ENCODE results near the gene GIMD1.

GIMD1 gene

DNA sequence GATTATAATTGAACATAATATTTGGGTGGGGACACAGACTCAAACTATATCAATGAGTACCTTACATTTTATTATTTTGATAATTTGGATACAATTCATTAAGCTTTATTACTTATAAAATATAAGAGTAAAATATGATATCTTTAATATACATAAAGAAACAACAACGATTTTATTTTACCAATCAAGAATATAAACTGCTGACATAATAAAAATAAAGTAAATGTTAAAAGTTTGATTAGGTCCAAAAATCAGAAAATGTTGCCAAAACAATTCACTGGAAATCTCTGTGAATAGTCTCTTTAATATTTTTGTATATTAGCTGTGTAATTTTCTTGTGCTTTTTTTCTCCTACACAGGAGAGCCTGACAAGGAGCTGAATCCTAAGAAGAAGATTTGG is 21.4 kb downstream of the GIMD1 start:
- H3K79me1 ChIP-seq (ENCODE audit: low read length) = no peaks in the 10 kb centered on the region
- no peaks in the 10 kb centered on the region for H3K27me3 ChIP-seq (ENCODE audit: insufficient read depth, low read length, poor library complexity)
- no peak overlapping the region for H2BK15ac ChIP-seq (replicated peaks; ENCODE audit: low read depth)
- H2BK5ac ChIP-seq (ENCODE audit: low read length) = no peak overlapping the region
- H3K79me2 ChIP-seq (ENCODE audit: control insufficient read depth, insufficient read depth, low read length) = no peaks in the 10 kb centered on the region
- no peak overlapping the region for H2BK120ac ChIP-seq (ENCODE audit: low read depth, low read length)
- no peak overlapping the region for H4K5ac ChIP-seq (ENCODE audit: low read length)
- whole genome bisulfite sequencing (ENCODE audit: extremely low coverage, insufficient coverage, low lambda C conversion rate) = no CpG with 5 or more reads among the region's 1 CpG
- no peak overlapping the region for H4K8ac ChIP-seq (ENCODE audit: low read depth, low read length)
- no peak for DNase-seq
- H3K4ac ChIP-seq (ENCODE audit: low read depth, low read length) = no peak overlapping the region
- H3K27ac ChIP-seq (ENCODE audit: low read depth, low read length) = no peak overlapping the region
- no peak overlapping the region for H3K9ac ChIP-seq (ENCODE audit: low read length)
- no peak overlapping the region for H3K18ac ChIP-seq (ENCODE audit: low read length)
- no peak overlapping the region for H2AK5ac ChIP-seq (ENCODE audit: low read length)
- no peak overlapping the region for H3K23ac ChIP-seq (ENCODE audit: low read length)
- H3K4me1 ChIP-seq (ENCODE audit: control insufficient read depth, low read depth, low read length) = no peaks in the 10 kb centered on the region
- H3K4me3 ChIP-seq (ENCODE audit: low read length) = no peak overlapping the region
- no peak overlapping the region for H3K56ac ChIP-seq (ENCODE audit: low read length)
- H3K4me2 ChIP-seq (ENCODE audit: low read length) = no peak overlapping the region
- H3K36me3 ChIP-seq (ENCODE audit: control insufficient read depth, insufficient read depth, low read length) = no peaks in the 10 kb centered on the region

DNA sequence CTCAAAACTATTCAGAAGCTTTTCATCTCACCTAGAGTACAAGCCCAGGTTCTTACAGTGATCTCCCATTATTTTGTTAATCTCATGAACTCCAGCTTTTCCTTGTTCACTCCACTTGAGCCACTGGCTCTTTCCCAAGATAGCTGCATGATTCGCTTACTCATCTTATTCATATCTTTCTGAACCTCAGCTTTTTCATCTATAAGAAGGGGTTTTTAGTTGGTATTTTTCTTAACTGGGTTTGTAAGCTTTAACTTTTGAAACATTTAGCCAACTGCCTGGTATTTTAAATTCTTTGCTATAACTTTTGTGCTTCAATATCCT is 24.0 kb downstream of the GIMD1 start:
- Histone ChIP-seq H2BK120ac (ENCODE audit: low read depth, low read length) (no peak overlapping the region), H3K36me3 (ENCODE audit: control insufficient read depth, insufficient read depth, low read length) (no peaks in the 10 kb centered on the region), H2AK5ac (ENCODE audit: low read length) (no peak overlapping the region), H3K4ac (ENCODE audit: low read depth, low read length) (no peak overlapping the region), H4K8ac (ENCODE audit: low read depth, low read length) (no peak overlapping the region), H3K4me3 (ENCODE audit: low read length) (no peak overlapping the region), H3K9ac (ENCODE audit: low read length) (no peak overlapping the region), H3K27me3 (ENCODE audit: insufficient read depth, low read length, poor library complexity) (no peaks in the 10 kb centered on the region), H3K4me1 (ENCODE audit: control insufficient read depth, low read depth, low read length) (no peaks in the 10 kb centered on the region), H3K79me2 (ENCODE audit: control insufficient read depth, insufficient read depth, low read length) (no peaks in the 10 kb centered on the region), H2BK5ac (ENCODE audit: low read length) (no peak overlapping the region), H3K27ac (ENCODE audit: low read depth, low read length) (no peak overlapping the region), H3K23ac (ENCODE audit: low read length) (no peak overlapping the region), H3K18ac (ENCODE audit: low read length) (no peak overlapping the region), H3K4me2 (ENCODE audit: low read length) (no peak overlapping the region), H3K56ac (ENCODE audit: low read length) (no peak overlapping the region), H2BK15ac (replicated peaks; ENCODE audit: low read depth) (no peak overlapping the region), H4K5ac (ENCODE audit: low read length) (no peak overlapping the region), H3K79me1 (ENCODE audit: low read length) (no peaks in the 10 kb centered on the region)
- DNase-seq = no peak
- no CpG with 5 or more reads among the region's 1 CpG for WGBS (ENCODE audit: extremely low coverage, insufficient coverage, low lambda C conversion rate)

DNA sequence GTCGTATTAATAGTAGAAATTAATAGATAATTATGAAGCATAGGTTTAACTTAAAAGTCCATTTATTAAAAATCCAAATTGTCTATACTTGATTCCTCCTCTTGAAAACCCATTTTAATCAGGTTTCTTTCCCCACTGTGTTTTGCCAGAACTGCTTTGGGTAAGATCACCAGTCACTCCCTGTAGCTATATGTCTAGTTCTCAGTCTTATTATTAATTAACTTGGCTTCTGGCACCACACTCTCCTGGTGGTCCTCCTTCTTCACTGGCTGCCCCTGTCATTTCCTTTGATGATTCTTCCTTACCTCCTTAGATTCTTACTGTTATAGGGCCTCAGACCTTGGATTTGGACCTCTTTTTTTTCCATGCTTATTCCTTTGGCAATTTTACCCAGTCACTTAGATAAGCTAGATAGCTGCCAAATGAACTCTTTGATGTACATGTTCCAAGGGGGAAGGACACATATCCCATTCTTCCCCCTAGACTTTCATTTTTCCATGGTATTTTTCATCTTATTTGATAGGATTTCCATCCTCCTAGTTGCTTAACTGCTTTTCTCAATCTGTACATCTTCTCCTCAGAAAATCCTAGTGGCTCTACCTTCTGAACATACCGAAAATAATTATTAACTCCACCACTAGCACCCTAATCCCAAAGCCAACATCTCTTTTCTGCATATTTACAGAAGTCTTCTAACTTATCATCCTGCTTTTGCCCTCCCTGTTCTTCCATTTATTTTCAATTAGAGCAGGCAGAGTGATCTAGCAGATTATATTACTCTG is 24.5 kb downstream of the GIMD1 start:
- no peak overlapping the region for H4K8ac ChIP-seq (ENCODE audit: low read depth, low read length)
- H4K5ac ChIP-seq (ENCODE audit: low read length) = no peak overlapping the region
- H3K79me2 ChIP-seq (ENCODE audit: control insufficient read depth, insufficient read depth, low read length) = no peaks in the 10 kb centered on the region
- H3K23ac ChIP-seq (ENCODE audit: low read length) = no peak overlapping the region
- no peak overlapping the region for H2BK120ac ChIP-seq (ENCODE audit: low read depth, low read length)
- H3K4me1 ChIP-seq (ENCODE audit: control insufficient read depth, low read depth, low read length) = no peaks in the 10 kb centered on the region
- H3K9ac ChIP-seq (ENCODE audit: low read length) = no peak overlapping the region
- H3K56ac ChIP-seq (ENCODE audit: low read length) = no peak overlapping the region
- H3K27me3 ChIP-seq (ENCODE audit: insufficient read depth, low read length, poor library complexity) = no peaks in the 10 kb centered on the region
- H2BK15ac ChIP-seq (replicated peaks; ENCODE audit: low read depth) = no peak overlapping the region
- 100% methylated on average over 1 of the region's 2 CpGs for WGBS (ENCODE audit: extremely low coverage, insufficient coverage, low lambda C conversion rate)
- no peak overlapping the region for H3K27ac ChIP-seq (ENCODE audit: low read depth, low read length)
- H2AK5ac ChIP-seq (ENCODE audit: low read length) = no peak overlapping the region
- H3K79me1 ChIP-seq (ENCODE audit: low read length) = no peaks in the 10 kb centered on the region
- H3K18ac ChIP-seq (ENCODE audit: low read length) = no peak overlapping the region
- H3K4ac ChIP-seq (ENCODE audit: low read depth, low read length) = no peak overlapping the region
- no peak for DNase-seq
- H3K4me2 ChIP-seq (ENCODE audit: low read length) = no peak overlapping the region
- H3K36me3 ChIP-seq (ENCODE audit: control insufficient read depth, insufficient read depth, low read length) = no peaks in the 10 kb centered on the region
- no peak overlapping the region for H3K4me3 ChIP-seq (ENCODE audit: low read length)
- no peak overlapping the region for H2BK5ac ChIP-seq (ENCODE audit: low read length)

- H3K4me2 ChIP-seq (ENCODE audit: low read length) = no peak overlapping the region
Observed at GRCh38 chr4:106340774-106341173, 27.8 kb downstream of the GIMD1 start.

DNA sequence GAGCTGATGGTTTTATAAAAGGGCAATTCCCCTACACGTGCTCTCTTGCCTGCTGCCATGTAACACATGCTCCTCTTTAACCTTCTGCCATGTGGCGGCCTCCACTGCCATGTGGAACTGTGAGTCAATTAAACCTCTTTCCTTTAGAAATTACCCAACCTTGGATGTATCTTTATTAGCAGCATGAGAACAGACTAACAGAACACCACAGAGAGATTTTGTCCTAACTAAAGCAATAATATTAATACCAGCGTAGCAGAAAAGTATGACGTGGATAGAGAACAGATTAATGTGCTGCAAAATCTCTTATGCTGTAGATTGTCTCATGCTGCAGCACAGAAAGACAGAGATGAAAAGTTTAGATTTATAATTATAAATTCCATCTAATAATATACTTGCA is 29.1 kb downstream of the GIMD1 start:
- no peak for DNase-seq

More at GRCh38 chr4:106340774-106341173, 27.8 kb downstream of the GIMD1 start:
- H2BK120ac ChIP-seq (ENCODE audit: low read depth, low read length) = no peak overlapping the region
- no peak for DNase-seq
- no peak overlapping the region for H3K4me3 ChIP-seq (ENCODE audit: low read length)
- no peak overlapping the region for H3K56ac ChIP-seq (ENCODE audit: low read length)
- no peaks in the 10 kb centered on the region for H3K27me3 ChIP-seq (ENCODE audit: insufficient read depth, low read length, poor library complexity)
- no peaks in the 10 kb centered on the region for H3K79me1 ChIP-seq (ENCODE audit: low read length)
- no peak overlapping the region for H4K5ac ChIP-seq (ENCODE audit: low read length)
- WGBS (ENCODE audit: extremely low coverage, insufficient coverage, low lambda C conversion rate) = no CpG with 5 or more reads among the region's 1 CpG
- no peak overlapping the region for H3K18ac ChIP-seq (ENCODE audit: low read length)
- H2BK5ac ChIP-seq (ENCODE audit: low read length) = no peak overlapping the region
- H3K27ac ChIP-seq (ENCODE audit: low read depth, low read length) = no peak overlapping the region
- peaks cover 3% of the 10 kb centered on the region for H3K36me3 ChIP-seq (ENCODE audit: control insufficient read depth, insufficient read depth, low read length)
- H3K79me2 ChIP-seq (ENCODE audit: control insufficient read depth, insufficient read depth, low read length) = no peaks in the 10 kb centered on the region
- no peak overlapping the region for H2BK15ac ChIP-seq (replicated peaks; ENCODE audit: low read depth)
- H3K9ac ChIP-seq (ENCODE audit: low read length) = no peak overlapping the region
- no peak overlapping the region for H4K8ac ChIP-seq (ENCODE audit: low read depth, low read length)
- H2AK5ac ChIP-seq (ENCODE audit: low read length) = no peak overlapping the region
- H3K4me1 ChIP-seq (ENCODE audit: control insufficient read depth, low read depth, low read length) = no peaks in the 10 kb centered on the region
- no peak overlapping the region for H3K23ac ChIP-seq (ENCODE audit: low read length)
- no peak overlapping the region for H3K4ac ChIP-seq (ENCODE audit: low read depth, low read length)

DNA sequence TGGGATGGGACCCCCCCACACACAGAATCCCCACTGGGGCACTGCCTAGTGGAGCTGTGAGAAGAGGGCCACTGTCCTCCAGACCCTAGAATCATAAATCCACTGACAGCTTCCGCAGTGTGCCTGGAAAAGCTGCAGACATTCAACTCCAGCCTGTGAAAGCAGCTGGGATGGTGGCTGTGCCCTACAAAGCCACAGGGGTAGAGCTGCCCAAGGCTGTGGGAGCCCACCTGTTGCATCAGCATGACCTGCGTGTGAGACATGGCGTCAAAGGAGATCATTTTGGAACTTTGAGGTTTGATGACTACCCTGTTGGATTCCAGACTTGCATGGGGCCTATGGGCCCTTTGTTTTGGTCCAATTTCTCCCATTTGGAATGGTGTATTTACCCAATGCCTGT is 29.9 kb downstream of the GIMD1 start:
- Histone ChIP-seq H3K4ac (ENCODE audit: low read depth, low read length) (no peak overlapping the region), H3K79me1 (ENCODE audit: low read length) (no peaks in the 10 kb centered on the region), H3K23ac (ENCODE audit: low read length) (no peak overlapping the region), H2AK5ac (ENCODE audit: low read length) (no peak overlapping the region), H3K9ac (ENCODE audit: low read length) (no peak overlapping the region), H3K18ac (ENCODE audit: low read length) (no peak overlapping the region), H3K79me2 (ENCODE audit: control insufficient read depth, insufficient read depth, low read length) (no peaks in the 10 kb centered on the region), H4K5ac (ENCODE audit: low read length) (no peak overlapping the region), H2BK15ac (replicated peaks; ENCODE audit: low read depth) (no peak overlapping the region), H3K27ac (ENCODE audit: low read depth, low read length) (no peak overlapping the region), H3K4me3 (ENCODE audit: low read length) (no peak overlapping the region), H3K36me3 (ENCODE audit: control insufficient read depth, insufficient read depth, low read length) (peaks cover 3% of the 10 kb centered on the region), H2BK5ac (ENCODE audit: low read length) (no peak overlapping the region), H4K8ac (ENCODE audit: low read depth, low read length) (no peak overlapping the region), H3K27me3 (ENCODE audit: insufficient read depth, low read length, poor library complexity) (no peaks in the 10 kb centered on the region), H3K4me2 (ENCODE audit: low read length) (no peak overlapping the region), H3K4me1 (ENCODE audit: control insufficient read depth, low read depth, low read length) (no peaks in the 10 kb centered on the region), H2BK120ac (ENCODE audit: low read depth, low read length) (no peak overlapping the region), H3K56ac (ENCODE audit: low read length) (no peak overlapping the region)
- DNase-seq = no peak
- no CpG with 5 or more reads among the region's 3 CpGs for WGBS (ENCODE audit: extremely low coverage, insufficient coverage, low lambda C conversion rate)

More for the DNA sequence above, 29.1 kb downstream of the GIMD1 start:
- Histone ChIP-seq H4K5ac (ENCODE audit: low read length) (no peak overlapping the region), H2BK15ac (replicated peaks; ENCODE audit: low read depth) (no peak overlapping the region), H3K27me3 (ENCODE audit: insufficient read depth, low read length, poor library complexity) (no peaks in the 10 kb centered on the region), H3K27ac (ENCODE audit: low read depth, low read length) (no peak overlapping the region), H2BK120ac (ENCODE audit: low read depth, low read length) (no peak overlapping the region), H3K79me2 (ENCODE audit: control insufficient read depth, insufficient read depth, low read length) (no peaks in the 10 kb centered on the region), H4K8ac (ENCODE audit: low read depth, low read length) (no peak overlapping the region), H3K18ac (ENCODE audit: low read length) (no peak overlapping the region), H3K4ac (ENCODE audit: low read depth, low read length) (no peak overlapping the region), H2BK5ac (ENCODE audit: low read length) (no peak overlapping the region), H3K9ac (ENCODE audit: low read length) (no peak overlapping the region), H3K4me1 (ENCODE audit: control insufficient read depth, low read depth, low read length) (no peaks in the 10 kb centered on the region), H3K56ac (ENCODE audit: low read length) (no peak overlapping the region), H2AK5ac (ENCODE audit: low read length) (no peak overlapping the region), H3K4me3 (ENCODE audit: low read length) (no peak overlapping the region), H3K23ac (ENCODE audit: low read length) (no peak overlapping the region), H3K36me3 (ENCODE audit: control insufficient read depth, insufficient read depth, low read length) (peaks cover 3% of the 10 kb centered on the region), H3K79me1 (ENCODE audit: low read length) (no peaks in the 10 kb centered on the region), H3K4me2 (ENCODE audit: low read length) (no peak overlapping the region)
- WGBS (ENCODE audit: extremely low coverage, insufficient coverage, low lambda C conversion rate) = no CpG with 5 or more reads among the region's 4 CpGs

Data from mesendoderm (in vitro differentiated cells).